WI38 (cell line): ENCODE data around the gene C3orf18.

Experiments
- H3K4me3 ChIP-seq: 2 replicates; pipeline ENCODE4 v1.5.1; 2011; ENCODE audit warnings: low read depth, mild to moderate bottlenecking, control low read depth, low read length
- TF ChIP-seq, protein P1 (sequence below): IDR thresholded peaks from 2 replicates; pipeline ENCODE4 v1.5.1; 2012; ENCODE audit warnings: low read depth, mild to moderate bottlenecking, control low read depth, low read length

The C3orf18 gene

DNA sequence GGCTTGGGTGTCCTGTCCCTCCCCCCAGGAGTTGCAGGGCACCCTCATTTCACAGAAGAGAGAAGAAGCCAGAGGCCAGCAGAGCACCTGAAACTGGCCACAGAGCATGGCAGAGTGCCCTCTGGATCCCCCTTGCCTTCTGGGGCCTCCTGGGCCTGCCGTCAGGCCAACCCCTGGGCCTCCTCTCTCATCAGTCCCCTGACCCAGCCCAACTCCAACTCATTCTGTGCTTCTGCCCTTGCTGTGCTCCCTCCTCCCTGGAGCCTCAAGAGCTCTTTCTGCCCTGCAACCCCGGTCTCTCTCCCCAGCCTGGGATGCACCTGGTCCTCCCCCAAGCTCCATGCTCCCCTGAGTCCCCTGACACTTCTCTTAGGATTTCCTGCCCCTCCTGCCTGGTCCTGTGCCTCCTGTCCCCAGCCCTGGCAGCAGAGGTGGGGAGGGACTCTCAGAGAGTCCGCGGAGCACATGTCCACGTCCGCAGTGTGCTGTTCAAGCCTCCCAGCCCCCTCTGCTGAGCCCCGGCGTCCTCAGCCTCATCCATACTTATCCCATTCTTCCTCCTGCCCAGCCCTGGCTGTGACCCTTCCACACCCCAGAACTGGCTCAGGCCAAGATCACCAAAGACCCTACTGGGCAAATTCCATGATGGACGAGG lies 33.6 kb downstream of the C3orf18 start:
- TF ChIP-seq, protein P1, sequence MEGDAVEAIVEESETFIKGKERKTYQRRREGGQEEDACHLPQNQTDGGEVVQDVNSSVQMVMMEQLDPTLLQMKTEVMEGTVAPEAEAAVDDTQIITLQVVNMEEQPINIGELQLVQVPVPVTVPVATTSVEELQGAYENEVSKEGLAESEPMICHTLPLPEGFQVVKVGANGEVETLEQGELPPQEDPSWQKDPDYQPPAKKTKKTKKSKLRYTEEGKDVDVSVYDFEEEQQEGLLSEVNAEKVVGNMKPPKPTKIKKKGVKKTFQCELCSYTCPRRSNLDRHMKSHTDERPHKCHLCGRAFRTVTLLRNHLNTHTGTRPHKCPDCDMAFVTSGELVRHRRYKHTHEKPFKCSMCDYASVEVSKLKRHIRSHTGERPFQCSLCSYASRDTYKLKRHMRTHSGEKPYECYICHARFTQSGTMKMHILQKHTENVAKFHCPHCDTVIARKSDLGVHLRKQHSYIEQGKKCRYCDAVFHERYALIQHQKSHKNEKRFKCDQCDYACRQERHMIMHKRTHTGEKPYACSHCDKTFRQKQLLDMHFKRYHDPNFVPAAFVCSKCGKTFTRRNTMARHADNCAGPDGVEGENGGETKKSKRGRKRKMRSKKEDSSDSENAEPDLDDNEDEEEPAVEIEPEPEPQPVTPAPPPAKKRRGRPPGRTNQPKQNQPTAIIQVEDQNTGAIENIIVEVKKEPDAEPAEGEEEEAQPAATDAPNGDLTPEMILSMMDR, result no peak
- H3K4me3 ChIP-seq, result no peak overlapping the region

DNA sequence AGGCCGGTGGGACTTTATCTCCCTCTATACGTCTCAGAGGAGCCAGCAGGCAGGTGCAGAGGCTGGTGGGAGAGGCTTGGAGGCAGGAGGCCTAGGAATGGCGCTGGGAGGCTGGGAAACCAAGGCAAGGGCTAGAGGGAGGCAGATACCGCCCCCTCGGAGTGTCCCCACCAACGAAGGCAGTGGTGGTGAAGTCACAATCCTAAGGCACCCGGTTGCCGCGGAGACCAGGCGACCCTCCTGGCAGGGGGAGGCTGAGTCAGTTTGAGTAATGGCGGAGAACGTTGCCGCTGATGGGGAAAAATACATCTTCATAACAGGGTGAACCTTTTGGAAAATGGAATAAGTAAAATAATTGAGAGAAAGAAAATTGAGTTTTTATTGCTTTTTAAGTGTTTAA lies 34.2 kb downstream of the C3orf18 start:
- TF ChIP-seq, protein P1, result no peak
- H3K4me3 ChIP-seq, result no peak overlapping the region

DNA sequence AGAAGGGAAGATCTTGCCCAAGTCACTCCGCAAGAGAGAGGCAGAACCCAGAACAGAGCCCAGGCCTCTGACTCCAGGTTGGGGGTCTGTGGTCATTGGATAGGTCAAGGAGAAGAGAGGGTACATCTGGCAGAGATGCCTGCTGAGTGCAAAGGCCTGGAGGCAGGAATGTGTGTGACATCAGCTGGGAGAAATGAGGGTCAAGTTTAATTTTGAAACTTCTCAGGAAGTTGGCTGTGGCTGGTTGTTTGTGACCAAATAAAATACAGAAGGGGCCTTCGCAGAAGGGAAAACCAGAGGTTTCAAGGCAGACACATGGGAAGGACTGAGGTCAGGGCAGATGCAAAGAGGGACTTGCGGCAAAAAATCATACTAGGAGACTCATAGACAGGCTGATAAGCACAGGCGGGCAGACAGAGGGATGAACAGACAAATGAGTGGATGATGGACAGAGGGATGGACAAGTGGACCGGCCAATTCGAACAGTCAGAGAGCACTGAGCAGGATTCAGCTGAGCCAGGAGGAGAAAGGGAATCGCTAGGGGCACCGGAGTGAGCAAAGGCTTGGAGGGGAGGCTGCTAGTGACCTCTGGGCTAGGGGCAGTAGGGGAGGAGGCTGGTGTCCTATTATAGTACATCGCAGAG lies 35.4 kb downstream of the C3orf18 start:
- no peak overlapping the region for H3K4me3 ChIP-seq
- TF ChIP-seq, protein P1, result no peak

DNA sequence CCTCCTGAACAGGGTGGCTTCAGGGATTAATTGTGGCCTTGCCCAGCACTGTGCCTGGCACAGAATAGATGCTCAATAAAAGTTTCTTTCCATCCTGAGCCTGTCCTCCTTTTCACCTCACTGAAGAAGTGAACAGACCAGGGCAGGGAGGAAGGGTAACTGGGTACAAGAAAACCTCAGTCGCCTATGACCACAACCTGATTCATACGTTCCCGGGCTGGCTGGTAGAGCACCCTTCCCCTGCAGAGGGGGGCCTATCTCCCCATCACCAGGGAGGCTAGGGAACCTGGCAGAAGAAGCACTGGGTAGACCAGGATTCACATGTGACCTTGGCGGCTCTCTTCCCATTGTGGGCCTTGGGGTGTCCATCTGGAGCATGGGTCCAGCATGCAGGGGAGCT lies 36.3 kb downstream of the C3orf18 start:
- TF ChIP-seq, protein P1, result no peak
- H3K4me3 ChIP-seq, result no peak overlapping the region

DNA sequence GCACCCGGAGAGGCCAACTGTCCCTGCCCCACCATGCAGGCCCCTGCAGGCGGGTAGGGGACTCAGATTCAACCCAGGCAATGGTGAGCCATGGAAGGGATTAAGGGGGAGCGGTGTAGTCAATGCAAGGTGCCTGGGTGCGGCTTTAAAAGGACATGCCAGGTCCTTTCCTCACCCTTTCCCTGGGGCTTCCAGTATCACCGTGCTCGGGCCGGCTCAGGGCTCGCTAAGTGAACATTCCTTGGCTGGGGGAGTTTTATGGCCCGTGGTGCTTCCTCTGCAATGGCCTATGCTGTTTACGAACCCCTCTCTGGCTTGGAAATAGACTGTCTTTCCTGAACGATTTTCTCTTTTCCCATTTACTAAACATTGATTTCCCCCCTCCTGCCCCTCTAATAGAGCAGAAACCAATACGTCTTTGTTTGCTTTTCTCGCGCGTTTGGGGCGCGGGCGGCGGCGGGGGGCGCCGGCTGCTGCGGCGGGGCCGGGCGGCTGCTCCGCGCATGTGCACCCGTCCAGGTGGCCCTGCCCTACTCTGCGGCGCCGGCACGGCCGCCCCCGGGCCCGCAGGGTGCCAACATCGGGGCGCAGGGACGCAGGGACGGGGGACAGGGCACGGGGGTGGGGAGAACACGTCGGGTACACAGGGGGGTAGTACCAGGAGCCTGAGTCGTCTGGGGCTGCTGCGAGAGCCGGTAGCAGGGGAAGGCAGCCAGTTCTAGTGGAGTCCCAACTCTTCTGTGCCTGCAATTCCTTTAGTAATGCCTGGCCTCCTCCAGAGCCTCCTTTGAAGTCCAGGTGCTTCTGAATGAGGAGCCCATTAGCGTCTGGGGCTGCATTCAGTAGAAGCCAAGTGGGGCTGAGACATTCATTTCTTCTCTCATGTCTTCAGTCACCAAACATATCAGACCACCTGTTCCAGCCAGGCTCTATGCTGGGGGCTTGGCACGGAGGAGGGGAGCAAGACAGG lies 37.3 kb downstream of the C3orf18 start:
- TF ChIP-seq, protein P1, result no peak
- no peak overlapping the region for H3K4me3 ChIP-seq

DNA sequence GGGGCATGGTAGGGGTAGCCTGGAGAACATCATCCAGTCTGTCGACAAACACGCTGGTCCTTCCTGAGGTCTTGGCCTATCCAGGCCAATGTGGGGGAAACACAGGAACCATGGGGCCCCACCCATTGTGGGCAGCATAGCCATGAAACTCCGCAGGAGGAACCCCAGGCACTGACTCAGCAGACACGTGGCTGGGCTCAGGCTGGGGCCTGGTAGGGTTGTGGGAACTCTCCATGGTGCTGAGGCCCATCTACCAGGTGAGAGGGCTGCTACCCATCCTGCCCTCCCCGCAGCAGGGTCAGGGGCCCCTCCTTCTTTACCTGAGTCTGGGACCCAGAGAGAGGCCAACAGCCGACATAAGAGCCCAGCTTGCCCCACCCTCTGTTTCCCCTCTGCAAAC lies 41.6 kb downstream of the C3orf18 start:
- TF ChIP-seq, protein P1, result no peak
- H3K4me3 ChIP-seq, result no peak overlapping the region
